KMS-11 (cell line): Measurements from ENCODE around the gene LIPG.

Experiments used
- H2AFZ ChIP-seq: fragments of 200-600 bp; sonication (generic); 2 replicates; pipeline ENCODE4 v1.6.1; 2016; ENCODE audit warnings: antibody characterized with exemption, mixed run types, low read depth
- H3K27ac ChIP-seq: fragments of 200-600 bp; sonication (generic); 2 replicates; pipeline ENCODE4 v1.6.1; 2016; ENCODE audit warnings: mild to moderate bottlenecking, mixed run types
- H3K27me3 ChIP-seq: fragments of 200-600 bp; sonication (generic); 2 replicates; pipeline ENCODE4 v1.6.1; 2017; ENCODE audit warnings: mild to moderate bottlenecking, low read depth, mixed run types, moderate library complexity; ENCODE audit not compliant: insufficient read depth
- H3K36me3 ChIP-seq: fragments of 200-600 bp; sonication (generic); 2 replicates; pipeline ENCODE4 v1.6.1; 2017; ENCODE audit warnings: mild to moderate bottlenecking, mixed run types; ENCODE audit not compliant: insufficient read depth
- H3K4me1 ChIP-seq: fragments of 200-600 bp; sonication (generic); 2 replicates; pipeline ENCODE4 v1.6.1; 2016; ENCODE audit warnings: mild to moderate bottlenecking, low read depth, mixed run types; ENCODE audit not compliant: poor library complexity, severe bottlenecking
- H3K4me2 ChIP-seq: fragments of 200-600 bp; sonication (generic); 2 replicates; pipeline ENCODE4 v1.7.0; 2016; ENCODE audit warnings: mild to moderate bottlenecking, mixed run types
- H3K4me3 ChIP-seq: fragments of 200-600 bp; sonication (generic); IDR thresholded peaks from 2 replicates; pipeline ENCODE4 v1.6.1; 2017; ENCODE audit warnings: low read depth, low read length, mixed read lengths; ENCODE audit not compliant: insufficient read depth
- H3K79me2 ChIP-seq: fragments of 200-600 bp; sonication (generic); 2 replicates; pipeline ENCODE4 v1.6.1; 2016; ENCODE audit warnings: low read depth, mixed run types; ENCODE audit not compliant: insufficient read depth
- H3K9ac ChIP-seq: fragments of 200-600 bp; sonication (generic); 2 replicates; pipeline ENCODE4 v1.6.1; 2016; ENCODE audit warnings: mild to moderate bottlenecking, mixed run types
- H4K20me1 ChIP-seq: fragments of 200-600 bp; sonication (generic); 2 replicates; pipeline ENCODE4 v1.6.1; 2016; ENCODE audit warnings: mild to moderate bottlenecking, mixed run types; ENCODE audit not compliant: insufficient read depth
- TF ChIP-seq, protein P1 (sequence below): fragments of 200-600 bp; sonication (generic); conservative IDR thresholded peaks from 2 replicates; pipeline ENCODE4 v1.6.1; 2017; ENCODE audit warnings: low read depth, mild to moderate bottlenecking, antibody characterized with exemption, low read length, moderate library complexity, mixed read lengths

Gene LIPG

DNA sequence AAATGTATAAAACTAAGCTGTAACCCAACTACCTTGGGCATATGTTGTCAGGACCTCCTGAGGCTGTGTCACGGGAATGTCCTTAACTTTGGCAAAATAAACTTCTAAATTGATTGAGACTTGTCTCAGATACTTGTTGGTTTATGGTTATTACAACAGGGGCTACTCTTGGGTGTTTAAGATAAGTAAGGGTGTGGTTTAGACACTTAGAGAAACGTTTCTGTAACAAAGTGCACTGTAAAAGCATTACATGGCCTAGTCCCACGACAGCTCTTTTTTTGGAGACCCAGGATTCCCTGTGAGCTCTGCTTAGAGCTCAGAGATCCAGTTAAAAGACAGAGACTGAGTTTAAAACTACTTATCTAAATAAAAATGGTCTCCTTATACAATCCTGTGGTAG, 32.3 kb upstream of the LIPG start:
- no peaks in the 10 kb centered on the region for H3K36me3 ChIP-seq
- no peak overlapping the region for H3K27ac ChIP-seq
- no peaks in the 10 kb centered on the region for H3K27me3 ChIP-seq
- no peak overlapping the region for H3K4me3 ChIP-seq
- no peak overlapping the region for H2AFZ ChIP-seq
- TF ChIP-seq, protein P1, sequence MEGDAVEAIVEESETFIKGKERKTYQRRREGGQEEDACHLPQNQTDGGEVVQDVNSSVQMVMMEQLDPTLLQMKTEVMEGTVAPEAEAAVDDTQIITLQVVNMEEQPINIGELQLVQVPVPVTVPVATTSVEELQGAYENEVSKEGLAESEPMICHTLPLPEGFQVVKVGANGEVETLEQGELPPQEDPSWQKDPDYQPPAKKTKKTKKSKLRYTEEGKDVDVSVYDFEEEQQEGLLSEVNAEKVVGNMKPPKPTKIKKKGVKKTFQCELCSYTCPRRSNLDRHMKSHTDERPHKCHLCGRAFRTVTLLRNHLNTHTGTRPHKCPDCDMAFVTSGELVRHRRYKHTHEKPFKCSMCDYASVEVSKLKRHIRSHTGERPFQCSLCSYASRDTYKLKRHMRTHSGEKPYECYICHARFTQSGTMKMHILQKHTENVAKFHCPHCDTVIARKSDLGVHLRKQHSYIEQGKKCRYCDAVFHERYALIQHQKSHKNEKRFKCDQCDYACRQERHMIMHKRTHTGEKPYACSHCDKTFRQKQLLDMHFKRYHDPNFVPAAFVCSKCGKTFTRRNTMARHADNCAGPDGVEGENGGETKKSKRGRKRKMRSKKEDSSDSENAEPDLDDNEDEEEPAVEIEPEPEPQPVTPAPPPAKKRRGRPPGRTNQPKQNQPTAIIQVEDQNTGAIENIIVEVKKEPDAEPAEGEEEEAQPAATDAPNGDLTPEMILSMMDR = no peak
- no peaks in the 10 kb centered on the region for H3K79me2 ChIP-seq
- H3K4me2 ChIP-seq = no peak overlapping the region
- H4K20me1 ChIP-seq = no peaks in the 10 kb centered on the region
- H3K9ac ChIP-seq = no peak overlapping the region
- peaks cover 21% of the 10 kb centered on the region for H3K4me1 ChIP-seq

DNA sequence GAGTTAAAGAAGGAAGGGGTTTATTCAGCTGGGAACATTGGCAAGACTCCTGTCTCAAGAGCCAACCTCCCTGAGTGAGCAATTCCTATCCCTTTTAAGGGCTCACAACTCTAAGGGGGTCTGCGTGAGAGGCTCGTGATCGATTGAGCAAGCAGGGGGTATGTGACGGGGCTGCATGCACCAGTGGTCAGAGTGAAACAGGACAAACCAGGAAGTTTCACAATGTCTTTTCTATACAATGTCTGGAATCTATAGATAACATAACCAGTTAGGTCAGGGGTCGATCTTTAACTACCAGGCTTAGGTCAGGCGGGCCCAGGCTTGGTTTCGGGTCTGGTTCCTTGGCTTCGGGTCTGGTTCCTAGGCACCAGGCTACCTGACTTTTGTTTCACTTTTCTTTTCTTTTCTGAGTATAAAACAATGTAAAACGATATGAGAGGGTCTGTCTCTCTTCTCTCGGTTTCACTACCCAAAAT, 30.1 kb upstream of the LIPG start:
- peak overlapping the region; percentile 66 for H3K27ac ChIP-seq
- no peak overlapping the region for H3K4me3 ChIP-seq
- no peaks in the 10 kb centered on the region for H4K20me1 ChIP-seq
- peaks cover 21% of the 10 kb centered on the region for H3K4me1 ChIP-seq
- H2AFZ ChIP-seq = peak overlapping the region; percentile 93
- TF ChIP-seq, protein P1 = no peak
- no peaks in the 10 kb centered on the region for H3K79me2 ChIP-seq
- H3K4me2 ChIP-seq = peak overlapping the region; percentile 87
- no peaks in the 10 kb centered on the region for H3K36me3 ChIP-seq
- H3K9ac ChIP-seq = peak overlapping the region; percentile 59
- no peaks in the 10 kb centered on the region for H3K27me3 ChIP-seq

DNA sequence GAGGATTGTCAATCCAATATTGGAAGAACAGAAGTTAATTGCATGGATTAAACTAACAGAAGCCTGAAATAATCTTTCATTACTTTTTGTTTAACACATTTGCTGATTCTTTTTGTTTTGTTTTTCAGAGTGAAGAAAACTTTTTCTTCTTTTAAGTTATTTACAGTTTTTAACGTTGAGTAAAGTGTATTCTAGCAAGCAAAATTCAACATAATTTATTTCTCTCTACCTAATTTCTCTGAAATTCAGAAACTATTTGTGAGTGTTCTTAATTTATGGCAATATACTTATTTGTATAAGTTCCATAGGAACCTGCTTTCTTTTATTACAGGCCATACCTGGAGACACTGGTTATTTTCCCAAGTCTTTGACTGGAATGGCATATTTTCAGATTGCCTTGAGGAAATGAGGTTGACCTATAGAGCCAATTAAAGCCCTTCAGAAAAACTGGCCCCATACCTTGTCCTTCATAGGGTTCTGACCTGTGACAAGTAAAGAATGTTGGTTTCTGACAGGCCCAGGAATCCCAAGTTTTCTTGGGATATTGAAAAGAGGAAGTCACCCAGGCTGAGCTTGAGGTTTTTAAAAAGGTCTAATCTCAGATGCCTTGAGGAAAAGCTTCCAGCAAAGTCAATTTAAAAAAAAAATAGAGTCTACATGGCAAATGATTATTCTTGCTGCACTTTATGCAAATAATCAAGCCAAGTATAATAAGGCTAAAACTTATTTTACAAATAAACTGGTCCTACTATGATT, 26.8 kb upstream of the LIPG start:
- Histone ChIP-seq H2AFZ (no peak overlapping the region), H3K4me3 (no peak overlapping the region), H3K79me2 (no peaks in the 10 kb centered on the region), H3K4me2 (no peak overlapping the region), H3K4me1 (peaks cover 30% of the 10 kb centered on the region), H4K20me1 (no peaks in the 10 kb centered on the region), H3K27me3 (no peaks in the 10 kb centered on the region), H3K9ac (no peak overlapping the region), H3K27ac (no peak overlapping the region), H3K36me3 (no peaks in the 10 kb centered on the region)
- TF ChIP-seq, protein P1 = no peak

DNA sequence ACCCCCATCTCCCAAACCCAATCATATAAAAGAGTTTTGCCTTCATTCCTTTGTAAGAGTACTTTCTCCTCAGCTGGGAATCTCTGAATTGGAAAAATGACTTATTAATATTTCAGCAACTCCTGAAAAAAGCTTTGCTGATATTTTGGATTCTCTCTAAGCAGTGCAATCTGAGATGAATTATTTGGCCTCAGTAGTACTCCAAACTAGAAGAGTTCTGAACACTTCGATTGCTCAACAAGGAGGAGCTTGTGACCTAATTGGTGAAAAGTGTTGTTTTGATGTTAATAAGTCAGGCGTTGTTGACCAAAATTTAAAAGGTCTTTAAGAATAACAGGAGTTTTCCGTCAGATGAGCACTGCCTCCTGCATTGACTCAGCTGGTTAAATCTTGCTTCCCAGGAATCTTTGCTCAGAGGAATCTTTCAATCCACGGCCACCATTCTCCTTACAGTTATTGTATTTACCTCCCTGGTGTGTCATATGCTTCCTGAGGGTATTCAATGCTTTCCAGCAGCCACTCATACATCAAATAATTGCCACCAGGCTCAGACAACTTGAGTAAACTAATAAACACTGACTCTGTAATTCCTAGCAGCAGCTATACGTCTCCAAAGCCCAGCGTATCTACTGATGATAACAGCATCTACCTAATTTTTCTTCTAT, 24.5 kb upstream of the LIPG start:
- H3K27ac ChIP-seq = no peak overlapping the region
- no peaks in the 10 kb centered on the region for H3K27me3 ChIP-seq
- no peaks in the 10 kb centered on the region for H4K20me1 ChIP-seq
- no peak overlapping the region for H3K9ac ChIP-seq
- H3K4me3 ChIP-seq = no peak overlapping the region
- peaks cover 16% of the 10 kb centered on the region for H3K4me1 ChIP-seq
- no peak overlapping the region for H2AFZ ChIP-seq
- TF ChIP-seq, protein P1 = no peak
- H3K79me2 ChIP-seq = no peaks in the 10 kb centered on the region
- H3K36me3 ChIP-seq = no peaks in the 10 kb centered on the region
- no peak overlapping the region for H3K4me2 ChIP-seq
